Gastroesophageal sphincter (tissue), 4 donors: ENCODE data around the gene FAM53B. TPM values are rescaled to one million over a fixed set of nuclear protein-coding genes. Genes with fewer than 3 reads are reported as not detected.

ENCODE experiments used
- ATAC-seq: fragments of 150-250 bp; one replicate; pipeline ENCODE4 v1.9.1; 2016; ENCODE audit warnings: mild to moderate bottlenecking, moderate library complexity
- H3K27ac ChIP-seq, 4 donors: fragments of 200-600 bp; sonication (generic) in 3 of 4; 1 replicate in 3 of 4; 2 replicates in 1 of 4; pipeline ENCODE4 v1.5.1; 2016 to 2019
- H3K27me3 ChIP-seq: fragments of 200-600 bp; sonication (generic); one replicate; pipeline ENCODE4 v1.5.1; 2019
- H3K36me3 ChIP-seq, 2 donors: fragments of 200-600 bp; sonication (generic); one replicate each; pipeline ENCODE4 v1.5.1; 2019; ENCODE audit warnings: control low read depth in 1 of 2
- H3K4me1 ChIP-seq, 3 donors: fragments of 200-600 bp; sonication (generic); 1 replicate in 2 of 3; 2 replicates in 1 of 3; pipeline ENCODE4 v1.5.1; 2016 to 2019; ENCODE audit warnings: control low read depth in 2 of 3
- H3K4me3 ChIP-seq, 2 donors: fragments of 200-600 bp; sonication (generic); one replicate each; pipeline ENCODE4 v1.5.1; 2019; ENCODE audit warnings: mild to moderate bottlenecking in 1 of 2, moderate library complexity in 1 of 2
- H3K9me3 ChIP-seq, 3 donors: fragments of 200-600 bp; sonication (generic); one replicate each; pipeline ENCODE4 v1.5.1; 2017 to 2019; ENCODE audit warnings: control low read depth in 2 of 3
- EP300 ChIP-seq: sonication (generic); formaldehyde crosslinking; IDR thresholded peaks from one replicate; pipeline ENCODE4 v1.6.1; 2017; ENCODE audit warnings: antibody characterized with exemption, mild to moderate bottlenecking
- POLR2A ChIP-seq, 2 donors: fragments of 450-650 bp; IDR thresholded peaks; one replicate each; pipeline ENCODE4 v1.6.1; 2017; ENCODE audit warnings: antibody characterized with exemption in 2 of 2, mild to moderate bottlenecking in 2 of 2, moderate library complexity in 1 of 2
- POLR2AphosphoS5 ChIP-seq: sonication (generic); formaldehyde crosslinking; IDR thresholded peaks from one replicate; pipeline ENCODE4 v1.6.1; 2017; ENCODE audit warnings: antibody characterized with exemption
- WGBS, 2 donors: methylation state at CpG; one replicate each; pipeline ENCODE4 v1.1.5; 2018; ENCODE audit warnings: low coverage in 1 of 2; 5-methylcytosine and 5-hydroxymethylcytosine counted together
- total RNA-seq, 4 donors: library from RNA; depleted of rRNA; stranded (reverse); fragments of >200 nt; gene quantifications; one replicate each; pipeline ENCODE4 v1.1.0, GENCODE V29; 2016
- TF ChIP-seq, protein P1 (sequence below), 4 experiments: fragments of 200-600 bp in 2 of 4; fragments of 450-650 bp in 2 of 4; sonication (generic) in 1 of 4; IDR thresholded peaks; one replicate each; pipeline ENCODE4 v1.5.1; 2017 to 2019; ENCODE audit warnings: antibody characterized with exemption in 4 of 4, mild to moderate bottlenecking in 2 of 4, moderate library complexity in 2 of 4

FAM53B gene
- total RNA-seq, 4 donors from 2014 or later, result 24.5 to 33.0 (median 30.2) TPM

DNA sequence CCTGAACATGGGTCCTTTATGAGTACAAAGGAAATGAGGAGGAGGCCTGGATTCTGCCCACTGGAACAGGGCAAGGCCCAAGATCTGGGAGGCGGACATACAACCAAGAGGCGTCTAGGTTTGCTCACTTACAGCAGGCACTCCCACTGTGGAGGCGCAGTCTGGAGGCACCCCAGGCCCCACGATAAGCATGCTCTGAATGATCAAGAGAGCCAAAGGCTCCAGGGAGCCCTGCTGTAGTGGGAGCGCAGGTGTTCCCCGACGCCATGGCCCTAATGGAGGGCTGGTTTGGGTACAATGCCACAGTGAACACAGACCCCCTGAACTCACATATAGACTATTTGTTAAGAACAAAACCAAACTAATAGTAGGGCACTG lies 88.1 kb downstream of the FAM53B start:
- WGBS, 2 donors, result no CpG with 5 or more reads among the region's 7 CpGs
- H3K4me1 ChIP-seq, result peaks cover 0 to 61% (median 4%) of the 10 kb centered on the region in 3 donors
- no peak overlapping the region for H3K4me3 ChIP-seq
- H3K9me3 ChIP-seq, result no peaks in the 10 kb centered on the region
- peaks cover 0 to 14% of the 10 kb centered on the region in 2 donors for H3K36me3 ChIP-seq
- no peaks in the 10 kb centered on the region for H3K27me3 ChIP-seq
- ATAC-seq, result no peak
- no peak overlapping the region for H3K27ac ChIP-seq
- TF ChIP-seq EP300 (no peak), POLR2AphosphoS5 (no peak)

DNA sequence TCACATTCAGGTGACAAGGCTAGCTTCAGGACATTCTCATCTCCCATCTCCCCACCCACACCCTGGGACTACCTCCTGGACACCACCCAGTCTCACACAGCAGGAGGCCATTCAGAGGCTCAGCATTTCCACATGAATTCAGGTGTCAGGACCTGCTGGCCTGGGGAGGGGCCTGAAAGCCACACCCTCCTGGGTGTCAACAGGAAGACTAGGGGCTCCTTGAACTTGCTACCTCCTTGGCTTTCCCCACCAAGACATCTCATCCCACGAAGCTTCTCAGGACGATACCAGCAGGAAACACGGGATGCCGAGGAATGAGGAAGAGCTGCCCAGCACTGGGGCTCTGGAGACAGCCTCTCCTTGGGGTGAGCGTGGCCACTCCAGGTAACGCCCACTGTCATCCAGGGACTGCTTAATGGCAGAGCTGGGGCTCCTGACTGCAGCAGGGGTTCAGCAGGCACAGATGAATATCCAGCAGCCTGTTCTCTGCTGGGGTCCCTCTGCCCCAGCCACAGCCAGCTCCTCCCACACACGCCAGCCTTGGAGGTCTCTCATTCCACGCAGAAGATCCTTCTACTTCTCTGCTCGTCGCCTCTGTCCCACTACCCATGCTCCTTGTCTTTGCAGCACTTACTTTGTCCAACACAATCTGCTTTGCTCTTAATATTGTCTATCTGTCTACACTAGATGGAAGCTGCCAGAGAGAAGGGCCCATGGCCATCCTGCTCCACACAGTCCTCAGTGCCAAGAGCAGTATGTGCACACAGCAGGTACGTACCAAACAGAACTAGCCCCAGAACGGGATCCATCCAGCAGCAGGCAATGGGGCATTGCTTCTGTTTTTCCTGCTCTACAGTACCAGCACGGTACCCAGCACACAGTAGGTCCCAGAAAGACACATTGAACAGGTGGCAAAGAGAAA lies 88.7 kb downstream of the FAM53B start:
- Histone ChIP-seq H3K9me3 (no peaks in the 10 kb centered on the region), H3K36me3 (peaks cover 0 to 14% of the 10 kb centered on the region in 2 donors), H3K27ac (peak overlapping the region in 3 of 4 donors; percentile 41 to 55 (median 53)), H3K27me3 (no peaks in the 10 kb centered on the region), H3K4me3 (no peak overlapping the region), H3K4me1 (peaks cover 0 to 68% (median 4%) of the 10 kb centered on the region in 3 donors)
- no peak for TF ChIP-seq POLR2AphosphoS5
- no peak for ATAC-seq
- 86 to 100% methylated on average over 1 to 4 of the region's 13 CpGs for WGBS, 2 donors

DNA sequence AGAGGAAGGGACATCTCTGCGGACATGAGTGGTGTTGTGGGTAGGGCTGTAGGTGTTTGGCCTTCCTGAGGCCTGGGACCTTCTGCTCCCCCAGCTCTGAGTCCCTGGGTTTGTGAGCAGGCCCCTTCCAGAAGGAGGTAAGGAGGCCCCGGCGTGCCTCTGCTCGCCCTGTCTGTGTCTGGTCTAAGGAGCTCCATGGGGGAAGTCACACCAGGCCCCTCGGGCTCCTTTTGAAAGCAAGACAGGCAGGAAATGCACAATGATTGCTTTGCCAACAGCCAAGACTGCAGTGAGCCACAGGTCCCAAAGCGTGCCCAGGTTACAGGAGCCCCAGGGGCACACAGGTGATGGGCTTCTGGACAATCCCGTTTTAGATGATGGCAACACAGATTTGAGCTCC lies 89.5 kb downstream of the FAM53B start:
- Histone ChIP-seq H3K4me1 (peaks cover 0 to 75% (median 4%) of the 10 kb centered on the region in 3 donors), H3K4me3 (no peak overlapping the region), H3K27me3 (no peaks in the 10 kb centered on the region), H3K36me3 (peaks cover 0 to 14% of the 10 kb centered on the region in 2 donors), H3K27ac (peak overlapping the region in 3 of 4 donors; percentile 41 to 55 (median 53)), H3K9me3 (no peaks in the 10 kb centered on the region)
- no peak for TF ChIP-seq EP300
- TF ChIP-seq, protein P1, sequence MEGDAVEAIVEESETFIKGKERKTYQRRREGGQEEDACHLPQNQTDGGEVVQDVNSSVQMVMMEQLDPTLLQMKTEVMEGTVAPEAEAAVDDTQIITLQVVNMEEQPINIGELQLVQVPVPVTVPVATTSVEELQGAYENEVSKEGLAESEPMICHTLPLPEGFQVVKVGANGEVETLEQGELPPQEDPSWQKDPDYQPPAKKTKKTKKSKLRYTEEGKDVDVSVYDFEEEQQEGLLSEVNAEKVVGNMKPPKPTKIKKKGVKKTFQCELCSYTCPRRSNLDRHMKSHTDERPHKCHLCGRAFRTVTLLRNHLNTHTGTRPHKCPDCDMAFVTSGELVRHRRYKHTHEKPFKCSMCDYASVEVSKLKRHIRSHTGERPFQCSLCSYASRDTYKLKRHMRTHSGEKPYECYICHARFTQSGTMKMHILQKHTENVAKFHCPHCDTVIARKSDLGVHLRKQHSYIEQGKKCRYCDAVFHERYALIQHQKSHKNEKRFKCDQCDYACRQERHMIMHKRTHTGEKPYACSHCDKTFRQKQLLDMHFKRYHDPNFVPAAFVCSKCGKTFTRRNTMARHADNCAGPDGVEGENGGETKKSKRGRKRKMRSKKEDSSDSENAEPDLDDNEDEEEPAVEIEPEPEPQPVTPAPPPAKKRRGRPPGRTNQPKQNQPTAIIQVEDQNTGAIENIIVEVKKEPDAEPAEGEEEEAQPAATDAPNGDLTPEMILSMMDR (IDR thresholded peaks at IDR 0.05), result no peak
- 80% methylated on average over 1 of the region's 7 CpGs; no CpG with 5 or more reads in 1 of the 2 donors for WGBS, 2 donors
- ATAC-seq, result no peak

DNA sequence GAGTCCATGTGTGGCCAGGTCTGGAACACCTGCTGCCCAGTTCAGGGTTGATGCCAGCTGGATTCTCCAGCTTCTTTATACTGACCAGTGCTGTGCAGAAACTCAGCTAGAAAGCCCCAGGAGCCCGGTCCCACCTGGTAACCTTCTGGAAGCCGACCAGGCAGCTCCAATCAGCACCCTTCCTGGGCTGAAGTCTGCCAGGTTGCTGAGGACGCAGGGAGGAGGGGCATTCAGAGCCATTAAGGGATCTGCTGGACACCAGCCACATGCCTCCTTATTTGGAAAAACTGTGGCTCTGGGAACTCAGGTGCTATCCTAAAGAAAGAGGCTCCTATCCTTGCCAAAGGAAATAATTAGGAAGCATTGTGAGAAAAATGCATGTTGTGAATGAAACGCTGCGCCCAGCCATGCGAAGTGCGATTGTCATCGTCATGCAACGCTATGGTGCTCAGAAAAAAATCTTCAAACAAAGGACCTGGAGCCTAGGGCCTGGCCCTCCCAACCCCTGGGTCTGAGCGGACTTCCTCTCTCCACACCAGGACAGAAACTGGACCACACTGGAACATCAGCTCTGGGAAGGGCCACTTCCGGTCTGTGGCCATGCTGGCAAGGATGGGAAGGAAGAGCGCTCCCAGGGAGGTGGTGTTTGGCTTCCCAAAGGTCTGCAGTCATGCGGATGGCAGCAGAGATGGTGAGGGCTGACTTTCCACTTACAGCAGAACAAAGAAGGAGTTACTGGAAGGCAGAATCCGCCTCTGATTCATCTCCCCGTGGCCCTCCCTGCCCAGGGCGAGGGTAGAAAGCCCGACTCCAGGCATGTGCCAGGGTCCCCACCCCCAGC lies 90.1 kb downstream of the FAM53B start:
- no peaks in the 10 kb centered on the region for H3K27me3 ChIP-seq
- H3K4me1 ChIP-seq, result peaks cover 0 to 76% (median 10%) of the 10 kb centered on the region in 3 donors
- H3K9me3 ChIP-seq, result no peaks in the 10 kb centered on the region
- ATAC-seq, result peak; percentile 75
- peak overlapping the region in 3 of 4 donors; percentile 52 to 55 (median 53) for H3K27ac ChIP-seq
- H3K4me3 ChIP-seq, result no peak overlapping the region
- TF ChIP-seq EP300 (no peak), POLR2A (IDR thresholded peaks at IDR 0.05) (no peak), POLR2AphosphoS5 (no peak)
- TF ChIP-seq, protein P1 (IDR thresholded peaks at IDR 0.05), result no peak
- WGBS, 2 donors, result 61 to 70% methylated on average over 11 of the region's 17 CpGs
- peaks cover 0 to 14% of the 10 kb centered on the region in 2 donors for H3K36me3 ChIP-seq

DNA sequence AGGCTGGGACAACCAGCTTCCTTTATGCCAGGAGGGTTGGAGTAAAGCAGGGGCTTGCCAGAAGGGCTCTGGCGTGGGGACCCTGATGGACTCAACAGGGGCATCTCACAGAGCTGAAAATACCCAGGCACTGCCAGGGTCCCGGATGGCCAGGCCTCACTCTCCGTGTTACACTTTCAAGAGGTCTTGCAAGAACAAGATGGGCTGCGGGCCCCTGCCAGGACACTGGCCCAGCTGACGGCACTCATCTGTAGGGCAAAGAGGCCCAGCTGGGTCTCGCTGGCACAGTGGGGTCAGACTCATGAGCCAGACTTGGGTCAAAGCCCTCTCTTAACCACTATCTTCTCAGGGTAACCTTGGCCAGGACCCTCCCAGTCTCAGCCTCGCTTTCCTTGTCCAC lies 90.9 kb downstream of the FAM53B start:
- no peak for ATAC-seq
- H3K27ac ChIP-seq, result peak overlapping the region in 3 of 4 donors; percentile 27 to 55 (median 52)

More for the DNA sequence above, 90.9 kb downstream of the FAM53B start:
- no CpG with 5 or more reads among the region's 7 CpGs for WGBS, 2 donors
- Histone ChIP-seq H3K9me3 (no peaks in the 10 kb centered on the region), H3K4me3 (no peak overlapping the region), H3K36me3 (peaks cover 0 to 14% of the 10 kb centered on the region in 2 donors), H3K27me3 (no peaks in the 10 kb centered on the region), H3K4me1 (peaks cover 0 to 78% (median 17%) of the 10 kb centered on the region in 3 donors)
- TF ChIP-seq EP300 (no peak), POLR2A (IDR thresholded peaks at IDR 0.05) (no peak), POLR2AphosphoS5 (no peak)
- TF ChIP-seq, protein P1 (IDR thresholded peaks at IDR 0.05), result no peak
